Measurements from ENCODE around the gene GALNTL6. TPM values are rescaled to one million over a fixed set of nuclear protein-coding genes. Genes with fewer than 3 reads are reported as not detected.

Gene GALNTL6
- total RNA-seq, 1 experiment from 2014 or later = not detected

- Histone ChIP-seq H3K9ac (ENCODE audit: extremely low read depth, insufficient read length, low read length) (no peak overlapping the region), H4K20me1 (ENCODE audit: control insufficient read depth, insufficient read depth, insufficient read length) (no peaks in the 10 kb centered on the region), H3K79me1 (ENCODE audit: insufficient read depth, low read depth, low read length, poor library complexity, severe bottlenecking) (no peaks in the 10 kb centered on the region), H3K27me3 (ENCODE audit: insufficient read depth, low read length) (no peaks in the 10 kb centered on the region), H3K23ac (ENCODE audit: insufficient read length, low read depth, low read length) (no peak overlapping the region), H4K5ac (ENCODE audit: insufficient read length, low read depth, low read length) (no peak overlapping the region), H3K4ac (ENCODE audit: low read depth, low read length) (no peak overlapping the region), H3K79me2 (ENCODE audit: insufficient read depth, low read length) (no peaks in the 10 kb centered on the region), H2BK5ac (ENCODE audit: insufficient read length, low read length) (no peak overlapping the region), H2AK5ac (ENCODE audit: insufficient read length, low read length) (no peak overlapping the region), H3K4me1 (ENCODE audit: insufficient read depth, low read length) (no peaks in the 10 kb centered on the region), H4K91ac (ENCODE audit: insufficient read length, low read depth, low read length) (no peak overlapping the region), H3K4me2 (ENCODE audit: insufficient read depth, insufficient read length, low read length) (no peak overlapping the region), H3K56ac (ENCODE audit: insufficient read length, low read depth, low read length) (no peak overlapping the region), H2BK20ac (ENCODE audit: low read depth, low read length, poor library complexity, severe bottlenecking) (no peak overlapping the region), H2BK15ac (ENCODE audit: low read depth, low read length) (no peak overlapping the region), H4K8ac (replicated peaks; ENCODE audit: insufficient read length, low read depth, low read length) (no peak overlapping the region), H2BK12ac (ENCODE audit: insufficient read length, low read depth, low read length) (no peak overlapping the region), H3K27ac (ENCODE audit: insufficient read length, low read depth, low read length) (no peak overlapping the region), H2AFZ (ENCODE audit: low read length) (no peak overlapping the region), H2BK120ac (ENCODE audit: low read depth, low read length, poor library complexity, severe bottlenecking) (no peak overlapping the region), H3K18ac (ENCODE audit: insufficient read length, low read depth, low read length) (no peak overlapping the region), H3K23me2 (ENCODE audit: insufficient read length, low read depth, low read length, poor library complexity, severe bottlenecking) (no peaks in the 10 kb centered on the region), H3K9me3 (ENCODE audit: control insufficient read depth, low read depth, low read length) (peaks cover 10% of the 10 kb centered on the region), H3K14ac (ENCODE audit: insufficient read depth, low read length) (no peak overlapping the region), H3T11ph (ENCODE audit: low read length) (no peak overlapping the region)
- no peak for DNase-seq
- Mint-ChIP-seq H3K27ac (no peak overlapping the region), H3K4me1 (no peaks in the 10 kb centered on the region), H3K4me3 (no peak overlapping the region), H3K36me3 (ENCODE audit: insufficient read depth in 1 of 3, low read depth in 3 of 3) (peaks cover 7 to 12% (median 10%) of the 10 kb centered on the region in 3 experiments; a peak in 6 of 7 replicates), H3K27me3 (ENCODE audit: low read depth) (no peaks in the 10 kb centered on the region), H3K9me3 (peaks cover 21 to 22% of the 10 kb centered on the region in 2 experiments)
- TF ChIP-seq CTCF (conservative IDR thresholded peaks at IDR 0.05) = no peak
Observed at GRCh38 chr4:172691552-172691951, 878.3 kb downstream of the GALNTL6 start.
